ENCODE data around the gene RAPGEF6. TPM values are rescaled to one million over a fixed set of nuclear protein-coding genes. Genes with fewer than 3 reads are reported as not detected.

The RAPGEF6 gene
- total and polyA plus RNA-seq, 9 of the 15 experiments (the other 6 are each of a cell fraction or from before 2014, with no cell fraction given), result 2.7 to 23.4 (median 12.7) TPM

DNA sequence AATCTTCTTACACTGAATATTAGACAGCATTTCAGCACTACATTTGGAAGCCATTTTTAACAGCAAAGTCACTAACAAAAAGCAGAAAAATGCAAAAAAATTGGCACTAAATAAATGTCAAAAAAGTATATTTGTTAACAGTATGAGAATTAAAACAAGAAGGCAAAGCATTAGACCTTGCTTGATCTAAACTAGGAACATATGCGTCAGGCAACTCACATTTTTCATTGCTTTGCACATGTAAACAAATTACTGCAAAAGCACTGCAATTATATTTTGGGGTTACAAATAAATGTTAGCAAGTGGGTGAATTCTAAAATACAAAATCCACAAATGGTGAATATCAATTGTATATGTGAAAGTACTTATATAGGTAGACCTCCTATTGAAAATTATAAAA, 49.0 kb upstream of the RAPGEF6 start:
- H3K27ac ChIP-seq (ENCODE audit: extremely low read depth, low read depth, low read length), result no peak overlapping the region
- no peaks in the 10 kb centered on the region for H4K20me1 ChIP-seq (replicated peaks; ENCODE audit: control insufficient read depth, insufficient read depth, low read length)
- in situ Hi-C loops (cut with MboI) (no loop called here), intact Hi-C loops (cut with micrococcal nuclease) (no loop called here)
- FAIRE-seq, result no peak
- POLR2A ChIA-PET, result interaction anchor here (0.7 kb wide), 1 partner anchor 22 kb away, joined by 3 read pairs; no protein-coding TSS in a partner anchor
- H3K79me2 ChIP-seq (ENCODE audit: control insufficient read depth, insufficient read depth, low read length), result no peaks in the 10 kb centered on the region
- no peaks in the 10 kb centered on the region for H3K9me3 ChIP-seq (replicated peaks; ENCODE audit: control insufficient read depth, insufficient read depth, low read depth, low read length)
- no peaks in the 10 kb centered on the region for H3K27me3 ChIP-seq (ENCODE audit: control insufficient read depth in 2 of 2, insufficient read depth in 2 of 2, low read length in 2 of 2)
- BruUV-seq (replicated peaks), result no TSS peak
- no peak overlapping the region for H3K9ac ChIP-seq (ENCODE audit: insufficient read depth in 1 of 2, low read depth in 2 of 2, low read length in 2 of 2)
- CTCF ChIA-PET (ENCODE audit: low intra/inter-chr PET ratio), result no interaction called here
- no peak overlapping the region for H2AFZ ChIP-seq (ENCODE audit: low read depth, low read length)
- H3K4me2 ChIP-seq (ENCODE audit: insufficient read depth, low read length), result no peak overlapping the region
- ATAC-seq, result no peak
- no peak for DNase-seq (ENCODE audit: extremely low read depth in 1 of 4, low spot score in 3 of 4)
- no peaks in the 10 kb centered on the region for H3K9me1 ChIP-seq (ENCODE audit: control insufficient read depth, insufficient read depth, low read length)
- 100% methylated on average over 1 of the region's 1 CpG for WGBS (ENCODE audit: insufficient coverage, low coverage, missing lambda C conversion rate)
- no peak overlapping the region for H3K4me3 ChIP-seq
- H3K4me1 ChIP-seq (replicated peaks in 1 of 2; ENCODE audit: control insufficient read depth in 2 of 2, insufficient read depth in 2 of 2, low read length in 2 of 2), result no peaks in the 10 kb centered on the region
- peaks cover 43% of the 10 kb centered on the region for H3K36me3 ChIP-seq (ENCODE audit: control insufficient read depth, insufficient read depth, low read length)
- TF ChIP-seq NEUROD1 (IDR thresholded peaks at IDR 0.05; ENCODE audit: borderline replicate concordance, low read depth, low read length, partially characterized antibody) (no peak), RBM15 (IDR thresholded peaks at IDR 0.05; ENCODE audit: insufficient read depth, low read length) (no peak), ZHX1 (conservative IDR thresholded peaks at IDR 0.05; ENCODE audit: low read length) (no peak), CREBBP (IDR thresholded peaks at IDR 0.05; ENCODE audit: low read depth, low read length) (no peak), PML (IDR thresholded peaks at IDR 0.05; ENCODE audit: low read length) (no peak), ERF (CRISPR knock-in tag; IDR thresholded peaks at IDR 0.05) (no peak), ZNF133 (CRISPR knock-in tag; IDR thresholded peaks at IDR 0.05) (no peak), PBX2 (CRISPR knock-in tag; IDR thresholded peaks at IDR 0.05; ENCODE audit: low read depth) (no peak), PBX2 (tag; conservative IDR thresholded peaks at IDR 0.05; ENCODE audit: low read depth) (no peak), ZC3H4 (CRISPR knock-in tag; IDR thresholded peaks at IDR 0.05; ENCODE audit: borderline replicate concordance) (no peak)
- TF ChIP-seq, protein P1, sequence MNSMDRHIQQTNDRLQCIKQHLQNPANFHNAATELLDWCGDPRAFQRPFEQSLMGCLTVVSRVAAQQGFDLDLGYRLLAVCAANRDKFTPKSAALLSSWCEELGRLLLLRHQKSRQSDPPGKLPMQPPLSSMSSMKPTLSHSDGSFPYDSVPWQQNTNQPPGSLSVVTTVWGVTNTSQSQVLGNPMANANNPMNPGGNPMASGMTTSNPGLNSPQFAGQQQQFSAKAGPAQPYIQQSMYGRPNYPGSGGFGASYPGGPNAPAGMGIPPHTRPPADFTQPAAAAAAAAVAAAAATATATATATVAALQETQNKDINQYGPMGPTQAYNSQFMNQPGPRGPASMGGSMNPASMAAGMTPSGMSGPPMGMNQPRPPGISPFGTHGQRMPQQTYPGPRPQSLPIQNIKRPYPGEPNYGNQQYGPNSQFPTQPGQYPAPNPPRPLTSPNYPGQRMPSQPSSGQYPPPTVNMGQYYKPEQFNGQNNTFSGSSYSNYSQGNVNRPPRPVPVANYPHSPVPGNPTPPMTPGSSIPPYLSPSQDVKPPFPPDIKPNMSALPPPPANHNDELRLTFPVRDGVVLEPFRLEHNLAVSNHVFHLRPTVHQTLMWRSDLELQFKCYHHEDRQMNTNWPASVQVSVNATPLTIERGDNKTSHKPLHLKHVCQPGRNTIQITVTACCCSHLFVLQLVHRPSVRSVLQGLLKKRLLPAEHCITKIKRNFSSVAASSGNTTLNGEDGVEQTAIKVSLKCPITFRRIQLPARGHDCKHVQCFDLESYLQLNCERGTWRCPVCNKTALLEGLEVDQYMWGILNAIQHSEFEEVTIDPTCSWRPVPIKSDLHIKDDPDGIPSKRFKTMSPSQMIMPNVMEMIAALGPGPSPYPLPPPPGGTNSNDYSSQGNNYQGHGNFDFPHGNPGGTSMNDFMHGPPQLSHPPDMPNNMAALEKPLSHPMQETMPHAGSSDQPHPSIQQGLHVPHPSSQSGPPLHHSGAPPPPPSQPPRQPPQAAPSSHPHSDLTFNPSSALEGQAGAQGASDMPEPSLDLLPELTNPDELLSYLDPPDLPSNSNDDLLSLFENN (IDR thresholded peaks at IDR 0.05; ENCODE audit: low read depth in 2 of 2, low read length in 2 of 2), result no peak
- TF ChIP-seq, protein P2, sequence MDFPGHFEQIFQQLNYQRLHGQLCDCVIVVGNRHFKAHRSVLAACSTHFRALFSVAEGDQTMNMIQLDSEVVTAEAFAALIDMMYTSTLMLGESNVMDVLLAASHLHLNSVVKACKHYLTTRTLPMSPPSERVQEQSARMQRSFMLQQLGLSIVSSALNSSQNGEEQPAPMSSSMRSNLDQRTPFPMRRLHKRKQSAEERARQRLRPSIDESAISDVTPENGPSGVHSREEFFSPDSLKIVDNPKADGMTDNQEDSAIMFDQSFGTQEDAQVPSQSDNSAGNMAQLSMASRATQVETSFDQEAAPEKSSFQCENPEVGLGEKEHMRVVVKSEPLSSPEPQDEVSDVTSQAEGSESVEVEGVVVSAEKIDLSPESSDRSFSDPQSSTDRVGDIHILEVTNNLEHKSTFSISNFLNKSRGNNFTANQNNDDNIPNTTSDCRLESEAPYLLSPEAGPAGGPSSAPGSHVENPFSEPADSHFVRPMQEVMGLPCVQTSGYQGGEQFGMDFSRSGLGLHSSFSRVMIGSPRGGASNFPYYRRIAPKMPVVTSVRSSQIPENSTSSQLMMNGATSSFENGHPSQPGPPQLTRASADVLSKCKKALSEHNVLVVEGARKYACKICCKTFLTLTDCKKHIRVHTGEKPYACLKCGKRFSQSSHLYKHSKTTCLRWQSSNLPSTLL (IDR thresholded peaks at IDR 0.05), result no peak

All from K562 (cell line).